Brain microvascular endothelial cell (primary cell): ENCODE data around the gene LINS1.

Experiments
- DNase-seq: peaks from one replicate; pipeline ENCODE4 v3.0.0-alpha.2; 2020
- H3K27ac ChIP-seq: fragments of 250-450 bp; sonication (Bioruptor Pico); 2 replicates; pipeline ENCODE4 v1.5.1; 2020; ENCODE audit warnings: mild to moderate bottlenecking, moderate library complexity
- H3K27me3 ChIP-seq: fragments of 250-450 bp; sonication (Bioruptor Pico); replicated peaks from 2 replicates; pipeline ENCODE4 v1.5.1; 2020; ENCODE audit warnings: mild to moderate bottlenecking
- H3K36me3 ChIP-seq: fragments of 250-450 bp; sonication (Bioruptor Pico); replicated peaks from 2 replicates; pipeline ENCODE4 v1.5.1; 2020; ENCODE audit warnings: mild to moderate bottlenecking
- H3K4me3 ChIP-seq: 2 replicates; pipeline ENCODE4 v1.5.1; 2011; ENCODE audit warnings: low read depth, mild to moderate bottlenecking, control low read depth, low read length, moderate library complexity
- CTCF ChIP-seq: IDR thresholded peaks from 2 replicates; pipeline ENCODE4 v1.5.1; 2011; ENCODE audit warnings: low read depth, mild to moderate bottlenecking, moderate library complexity, low read length, control low read depth, inconsistent platforms; ENCODE audit errors: missing control alignments
- in situ Hi-C: cut with HindIII; loops from 2 replicates; pipeline ENCODE4 v1.10.0; 2017; ENCODE audit warnings: low sequenced_read_pairs, low pct_ligation_motif_present

LINS1 gene

GRCh38 chr15:100642950-100643338 lies 41.0 kb upstream of the LINS1 start:
- H3K27ac ChIP-seq, result no peak overlapping the region
- TF ChIP-seq CTCF, result no peak
- no peaks in the 10 kb centered on the region for H3K36me3 ChIP-seq
- no peak for DNase-seq
- no peaks in the 10 kb centered on the region for H3K27me3 ChIP-seq
- in situ Hi-C loops, result no loop called here
- H3K4me3 ChIP-seq, result no peak overlapping the region

- TF ChIP-seq CTCF, result no peak
- in situ Hi-C loops, result no loop called here
- Histone ChIP-seq H3K4me3 (no peak overlapping the region), H3K36me3 (no peaks in the 10 kb centered on the region), H3K27ac (no peak overlapping the region), H3K27me3 (no peaks in the 10 kb centered on the region)
- no peak for DNase-seq
These were observed 40.4 kb upstream of the LINS1 start for GRCh38 chr15:100642213-100642949.

GRCh38 chr15:100638177-100638730 lies 36.3 kb upstream of the LINS1 start:
- in situ Hi-C loops, result no loop called here
- DNase-seq, result no peak

GRCh38 chr15:100635406-100636071 lies 33.6 kb upstream of the LINS1 start:
- no peak for TF ChIP-seq CTCF
- H3K36me3 ChIP-seq, result no peaks in the 10 kb centered on the region
- H3K4me3 ChIP-seq, result no peak overlapping the region
- H3K27ac ChIP-seq, result no peak overlapping the region
- in situ Hi-C loops, result no loop called here
- no peaks in the 10 kb centered on the region for H3K27me3 ChIP-seq
- DNase-seq, result no peak

More at GRCh38 chr15:100638177-100638730, 36.3 kb upstream of the LINS1 start:
- no peak for TF ChIP-seq CTCF
- Histone ChIP-seq H3K4me3 (no peak overlapping the region), H3K36me3 (no peaks in the 10 kb centered on the region), H3K27me3 (no peaks in the 10 kb centered on the region), H3K27ac (no peak overlapping the region)

- no peak for TF ChIP-seq CTCF
- peaks cover 3% of the 10 kb centered on the region for H3K36me3 ChIP-seq
- no peak for DNase-seq
- H3K27ac ChIP-seq, result no peak overlapping the region
- in situ Hi-C loops, result no loop called here
- no peaks in the 10 kb centered on the region for H3K27me3 ChIP-seq
- no peak overlapping the region for H3K4me3 ChIP-seq
These were observed 31.7 kb upstream of the LINS1 start for GRCh38 chr15:100633763-100634075.
